A549 (cell line): Measurements from ENCODE around the gene SLFN5. TPM values are rescaled to one million over a fixed set of nuclear protein-coding genes. Genes with fewer than 3 reads are reported as not detected.

Experiments
- ATAC-seq, 2 experiments: fragments of 200-7000 bp in 1 of 2; fragments of >200 bp in 1 of 2; cut with Nextera tagmentation in 1 of 2; cut with Tn5 transposase in 1 of 2; 3 replicates each; pipeline versions ENCODE4 v1.8.0 to v1.9.1; 2018 to 2020; ENCODE audit warnings: mild to moderate bottlenecking in 1 of 2, moderate library complexity in 1 of 2
- CTCF ChIA-PET: fragments of 300-600 bp; sonication (Branson Sonifier 250); formaldehyde crosslinking; extraction: SDS; loops from one replicate; lab custom pipeline; 2021; ENCODE audit warnings: antibody characterized with exemption, inconsistent platforms; lab: Yijun Ruan, JAX
- POLR2A ChIA-PET: fragments of 350-600 bp; formaldehyde crosslinking; extraction: SDS; loops from one replicate; lab custom pipeline; 2021; ENCODE audit warnings: antibody characterized with exemption, inconsistent platforms; lab: Yijun Ruan, JAX
- DNase-seq, 2 experiments: peaks; one replicate each; pipeline versions ENCODE4 v3.0.0 to v3.0.0-alpha.2; 2011 to 2016; ENCODE audit warnings: low read depth in 1 of 2, low spot score in 1 of 2
- FAIRE-seq: peaks from 2 replicates; lab custom pipeline; 2011; peaks lifted over from hg19 to GRCh38; lab: Jason Lieb, UNC
- H3K27ac ChIP-seq, 2 experiments: fragments of >200 bp; sonication (Bioruptor Twin); formaldehyde crosslinking; 3 replicates each; pipeline ENCODE4 v1.5.1; 2016 to 2017
- H3K4me1 ChIP-seq: fragments of >200 bp; sonication (Bioruptor Twin); formaldehyde crosslinking; 3 replicates; pipeline ENCODE4 v1.6.1; 2016
- H3K4me2 ChIP-seq: fragments of >200 bp; sonication (Bioruptor Twin); formaldehyde crosslinking; 3 replicates; pipeline ENCODE4 v1.6.1; 2016
- H3K4me3 ChIP-seq: fragments of >200 bp; sonication (Bioruptor Twin); formaldehyde crosslinking; 3 replicates; pipeline ENCODE4 v1.5.1; 2016
- H3K9me3 ChIP-seq: fragments of >200 bp; sonication (Bioruptor Twin); formaldehyde crosslinking; 3 replicates; pipeline ENCODE4 v1.6.1; 2016
- CBX2 ChIP-seq: fragments of 200-600 bp; sonication (generic); IDR thresholded peaks from 2 replicates; pipeline ENCODE4 v1.6.1; 2016; ENCODE audit warnings: low read depth, mild to moderate bottlenecking, borderline replicate concordance
- CBX8 ChIP-seq: fragments of 200-600 bp; sonication (generic); IDR thresholded peaks from 2 replicates; pipeline ENCODE4 v1.6.1; 2016
- CHD4 ChIP-seq: fragments of 200-600 bp; sonication (generic); IDR thresholded peaks from 2 replicates; pipeline ENCODE4 v1.6.1; 2016; ENCODE audit warnings: antibody characterized with exemption, mild to moderate bottlenecking, borderline replicate concordance
- EP300 ChIP-seq, 2 experiments: fragments of >200 bp; sonication (Bioruptor Twin); formaldehyde crosslinking; IDR thresholded peaks; 2 replicates in 1 of 2; 3 replicates in 1 of 2; pipeline ENCODE4 v1.6.1; 2016 to 2017
- FOSB ChIP-seq: fragments of 250-450 bp; sonication (Bioruptor Pico); IDR thresholded peaks from 2 replicates; pipeline ENCODE4 v1.5.0; 2020; ENCODE audit warnings: mild to moderate bottlenecking, moderate library complexity
- FOXS1 ChIP-seq: fragments of 250-450 bp; sonication (Bioruptor Pico); IDR thresholded peaks from 2 replicates; pipeline ENCODE4 v1.5.0; 2020; ENCODE audit warnings: mild to moderate bottlenecking, moderate library complexity
- GATA3 ChIP-seq: IDR thresholded peaks from 2 replicates; pipeline ENCODE4 v1.6.1; 2012; ENCODE audit warnings: borderline replicate concordance
- HDAC2 ChIP-seq: fragments of 200-600 bp; sonication (generic); IDR thresholded peaks from 2 replicates; pipeline ENCODE4 v1.6.1; 2016
- HOXB5 ChIP-seq: fragments of 250-450 bp; sonication (Bioruptor Pico); IDR thresholded peaks from 2 replicates; pipeline ENCODE4 v1.5.0; 2020; ENCODE audit warnings: mild to moderate bottlenecking, moderate library complexity
- JUN ChIP-seq, 2 experiments: fragments of >200 bp; sonication (Bioruptor Twin); formaldehyde crosslinking; IDR thresholded peaks; 2 replicates in 1 of 2; 3 replicates in 1 of 2; pipeline ENCODE4 v1.6.1; 2016 to 2017
- MAFK ChIP-seq: fragments of 450-650 bp; IDR thresholded peaks from 2 replicates; pipeline ENCODE4 v1.6.1; 2014; ENCODE audit not compliant: partially characterized antibody
- MYC ChIP-seq: IDR thresholded peaks from 2 replicates; pipeline ENCODE4 v1.6.1; 2012; ENCODE audit warnings: mild to moderate bottlenecking, inconsistent platforms, low read length, improper control_type of control experiment, borderline replicate concordance
- RAD21 ChIP-seq, 2 experiments: fragments of >200 bp in 1 of 2; sonication (Bioruptor Twin) in 1 of 2; formaldehyde crosslinking in 1 of 2; IDR thresholded peaks in 1 of 2; conservative IDR thresholded peaks in 1 of 2; 2 replicates in 1 of 2; 3 replicates in 1 of 2; pipeline ENCODE4 v1.6.1; 2012 to 2018; ENCODE audit warnings: inconsistent platforms in 1 of 2
- RARB ChIP-seq: fragments of 250-450 bp; sonication (Bioruptor Pico); IDR thresholded peaks from 2 replicates; pipeline ENCODE4 v1.8.0; 2021; ENCODE audit warnings: mild to moderate bottlenecking, moderate library complexity
- TFCP2L1 ChIP-seq: fragments of 250-450 bp; sonication (Bioruptor Pico); IDR thresholded peaks from 2 replicates; pipeline ENCODE4 v1.5.0; 2021; ENCODE audit warnings: mild to moderate bottlenecking
- ZNF302 ChIP-seq: fragments of 250-450 bp; sonication (Bioruptor Pico); IDR thresholded peaks from 2 replicates; pipeline ENCODE4 v1.9.0; 2021; ENCODE audit warnings: inconsistent platforms, mild to moderate bottlenecking, moderate library complexity
- WGBS: methylation state at CpG from one replicate; pipeline ENCODE4 v1.1.6; 2017; ENCODE audit errors: missing lambda C conversion rate; 5-methylcytosine and 5-hydroxymethylcytosine counted together
- polyA plus RNA-seq, 4 experiments: library from polyadenylated mRNA; depleted of rRNA in 3 of 4; stranded (reverse); fragments of >200 nt; fragmentation: RNase III in 1 of 4; extraction: RNeasy Plus Mini Kit Qiagen cat#74134 plus additional on column Dnase treatment in 1 of 4; gene quantifications; 2 replicates in 3 of 4; 3 replicates in 1 of 4; pipeline ENCODE4 v1.2.3, GENCODE V29; 2011 to 2017
- TF ChIP-seq, protein P1 (sequence below): fragments of 450-650 bp; IDR thresholded peaks from 2 replicates; pipeline ENCODE4 v1.6.1; 2014; ENCODE audit warnings: antibody characterized with exemption
- TF ChIP-seq, protein P2 (sequence below): fragments of >200 bp; sonication (Bioruptor Twin); formaldehyde crosslinking; IDR thresholded peaks from 2 replicates; pipeline ENCODE4 v1.6.1; 2016
- TF ChIP-seq, protein P3 (sequence below): fragments of 250-450 bp; sonication (Bioruptor Pico); IDR thresholded peaks from 2 replicates; pipeline ENCODE4 v1.5.0; 2021; ENCODE audit warnings: mild to moderate bottlenecking, moderate library complexity, borderline replicate concordance
- TF ChIP-seq, protein P4 (sequence below): fragments of >200 bp; sonication (Bioruptor Twin); formaldehyde crosslinking; IDR thresholded peaks from 3 replicates; pipeline ENCODE4 v1.6.1; 2016
- TF ChIP-seq, protein P5 (sequence below): fragments of 200-600 bp; sonication (generic); IDR thresholded peaks from 2 replicates; pipeline ENCODE4 v1.6.1; 2016; ENCODE audit warnings: antibody characterized with exemption, mild to moderate bottlenecking, moderate library complexity
- TF ChIP-seq, protein P6 (sequence below): IDR thresholded peaks from 2 replicates; pipeline ENCODE4 v1.6.1; 2012
- TF ChIP-seq, protein P7 (sequence below): fragments of 150-350 bp; IDR thresholded peaks from 2 replicates; pipeline ENCODE4 v1.6.1; 2014; ENCODE audit warnings: low read depth, mild to moderate bottlenecking, low read length
- TF ChIP-seq, protein P8 (sequence below): fragments of >200 bp; sonication (Bioruptor Twin); formaldehyde crosslinking; IDR thresholded peaks from 3 replicates; pipeline ENCODE4 v1.5.1; 2016

Gene SLFN5
- polyA plus RNA-seq, 2 of the 4 experiments (the other 2 are of a cell fraction), result 1.9 to 33.1 TPM

DNA sequence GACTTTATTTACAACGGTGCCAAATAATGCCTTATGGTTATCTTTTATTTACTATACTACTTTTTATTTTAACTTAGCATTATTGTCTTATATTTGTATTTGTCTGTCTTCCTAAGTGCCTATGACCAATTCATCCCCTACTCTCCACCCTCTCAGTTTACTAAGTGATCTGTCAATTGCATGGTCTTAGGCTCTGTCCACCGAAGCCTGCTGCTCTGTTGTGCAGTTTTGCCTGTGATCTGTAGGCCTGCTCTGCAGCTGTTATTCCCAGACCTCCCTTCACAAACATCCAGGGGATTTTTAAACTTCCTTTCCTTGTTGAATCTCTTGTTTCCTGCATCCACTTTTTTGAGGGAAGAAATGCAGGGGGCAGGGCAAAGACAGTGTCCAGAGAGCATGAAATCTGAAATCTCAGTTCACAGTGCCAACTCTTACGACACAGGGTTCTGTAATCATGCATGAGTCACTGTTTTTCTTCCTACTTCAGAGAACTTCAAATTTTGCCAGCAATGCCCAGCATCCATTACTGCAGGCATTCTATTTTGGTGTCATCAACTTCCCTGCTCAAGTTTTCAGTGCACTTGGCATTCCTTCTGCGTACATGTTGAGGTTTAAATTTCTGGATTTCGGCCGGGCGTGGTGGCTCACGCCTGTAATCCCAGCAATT is 11.4 kb downstream of the SLFN5 start (continued):
- TF ChIP-seq, protein P1, sequence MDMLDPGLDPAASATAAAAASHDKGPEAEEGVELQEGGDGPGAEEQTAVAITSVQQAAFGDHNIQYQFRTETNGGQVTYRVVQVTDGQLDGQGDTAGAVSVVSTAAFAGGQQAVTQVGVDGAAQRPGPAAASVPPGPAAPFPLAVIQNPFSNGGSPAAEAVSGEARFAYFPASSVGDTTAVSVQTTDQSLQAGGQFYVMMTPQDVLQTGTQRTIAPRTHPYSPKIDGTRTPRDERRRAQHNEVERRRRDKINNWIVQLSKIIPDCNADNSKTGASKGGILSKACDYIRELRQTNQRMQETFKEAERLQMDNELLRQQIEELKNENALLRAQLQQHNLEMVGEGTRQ, result no peak
- no peak for TF ChIP-seq MYC
- no peak for TF ChIP-seq CBX8
- TF ChIP-seq, protein P2, sequence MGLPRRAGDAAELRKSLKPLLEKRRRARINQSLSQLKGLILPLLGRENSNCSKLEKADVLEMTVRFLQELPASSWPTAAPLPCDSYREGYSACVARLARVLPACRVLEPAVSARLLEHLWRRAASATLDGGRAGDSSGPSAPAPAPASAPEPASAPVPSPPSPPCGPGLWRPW, result peak; percentile 97
- TF ChIP-seq, protein P3, sequence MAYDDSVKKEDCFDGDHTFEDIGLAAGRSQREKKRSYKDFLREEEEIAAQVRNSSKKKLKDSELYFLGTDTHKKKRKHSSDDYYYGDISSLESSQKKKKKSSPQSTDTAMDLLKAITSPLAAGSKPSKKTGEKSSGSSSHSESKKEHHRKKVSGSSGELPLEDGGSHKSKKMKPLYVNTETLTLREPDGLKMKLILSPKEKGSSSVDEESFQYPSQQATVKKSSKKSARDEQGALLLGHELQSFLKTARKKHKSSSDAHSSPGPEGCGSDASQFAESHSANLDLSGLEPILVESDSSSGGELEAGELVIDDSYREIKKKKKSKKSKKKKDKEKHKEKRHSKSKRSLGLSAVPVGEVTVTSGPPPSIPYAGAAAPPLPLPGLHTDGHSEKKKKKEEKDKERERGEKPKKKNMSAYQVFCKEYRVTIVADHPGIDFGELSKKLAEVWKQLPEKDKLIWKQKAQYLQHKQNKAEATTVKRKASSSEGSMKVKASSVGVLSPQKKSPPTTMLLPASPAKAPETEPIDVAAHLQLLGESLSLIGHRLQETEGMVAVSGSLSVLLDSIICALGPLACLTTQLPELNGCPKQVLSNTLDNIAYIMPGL, result no peak
- TF ChIP-seq, protein P4, sequence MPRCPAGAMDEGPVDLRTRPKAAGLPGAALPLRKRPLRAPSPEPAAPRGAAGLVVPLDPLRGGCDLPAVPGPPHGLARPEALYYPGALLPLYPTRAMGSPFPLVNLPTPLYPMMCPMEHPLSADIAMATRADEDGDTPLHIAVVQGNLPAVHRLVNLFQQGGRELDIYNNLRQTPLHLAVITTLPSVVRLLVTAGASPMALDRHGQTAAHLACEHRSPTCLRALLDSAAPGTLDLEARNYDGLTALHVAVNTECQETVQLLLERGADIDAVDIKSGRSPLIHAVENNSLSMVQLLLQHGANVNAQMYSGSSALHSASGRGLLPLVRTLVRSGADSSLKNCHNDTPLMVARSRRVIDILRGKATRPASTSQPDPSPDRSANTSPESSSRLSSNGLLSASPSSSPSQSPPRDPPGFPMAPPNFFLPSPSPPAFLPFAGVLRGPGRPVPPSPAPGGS, result peak; percentile 97; the same call in 1 of the 3 replicates
- no peak for TF ChIP-seq FOXS1
- TF ChIP-seq RAD21 (conservative IDR thresholded peaks at IDR 0.05 in 1 of 2, IDR thresholded peaks at IDR 0.05 in 1 of 2), result peak; percentile 35 to 64
- TF ChIP-seq FOSB (CRISPR knock-in tag), result no peak
- peak; percentile 56 for TF ChIP-seq MAFK
- TF ChIP-seq, protein P5, sequence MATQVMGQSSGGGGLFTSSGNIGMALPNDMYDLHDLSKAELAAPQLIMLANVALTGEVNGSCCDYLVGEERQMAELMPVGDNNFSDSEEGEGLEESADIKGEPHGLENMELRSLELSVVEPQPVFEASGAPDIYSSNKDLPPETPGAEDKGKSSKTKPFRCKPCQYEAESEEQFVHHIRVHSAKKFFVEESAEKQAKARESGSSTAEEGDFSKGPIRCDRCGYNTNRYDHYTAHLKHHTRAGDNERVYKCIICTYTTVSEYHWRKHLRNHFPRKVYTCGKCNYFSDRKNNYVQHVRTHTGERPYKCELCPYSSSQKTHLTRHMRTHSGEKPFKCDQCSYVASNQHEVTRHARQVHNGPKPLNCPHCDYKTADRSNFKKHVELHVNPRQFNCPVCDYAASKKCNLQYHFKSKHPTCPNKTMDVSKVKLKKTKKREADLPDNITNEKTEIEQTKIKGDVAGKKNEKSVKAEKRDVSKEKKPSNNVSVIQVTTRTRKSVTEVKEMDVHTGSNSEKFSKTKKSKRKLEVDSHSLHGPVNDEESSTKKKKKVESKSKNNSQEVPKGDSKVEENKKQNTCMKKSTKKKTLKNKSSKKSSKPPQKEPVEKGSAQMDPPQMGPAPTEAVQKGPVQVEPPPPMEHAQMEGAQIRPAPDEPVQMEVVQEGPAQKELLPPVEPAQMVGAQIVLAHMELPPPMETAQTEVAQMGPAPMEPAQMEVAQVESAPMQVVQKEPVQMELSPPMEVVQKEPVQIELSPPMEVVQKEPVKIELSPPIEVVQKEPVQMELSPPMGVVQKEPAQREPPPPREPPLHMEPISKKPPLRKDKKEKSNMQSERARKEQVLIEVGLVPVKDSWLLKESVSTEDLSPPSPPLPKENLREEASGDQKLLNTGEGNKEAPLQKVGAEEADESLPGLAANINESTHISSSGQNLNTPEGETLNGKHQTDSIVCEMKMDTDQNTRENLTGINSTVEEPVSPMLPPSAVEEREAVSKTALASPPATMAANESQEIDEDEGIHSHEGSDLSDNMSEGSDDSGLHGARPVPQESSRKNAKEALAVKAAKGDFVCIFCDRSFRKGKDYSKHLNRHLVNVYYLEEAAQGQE, result no peak
- TF ChIP-seq, protein P6, sequence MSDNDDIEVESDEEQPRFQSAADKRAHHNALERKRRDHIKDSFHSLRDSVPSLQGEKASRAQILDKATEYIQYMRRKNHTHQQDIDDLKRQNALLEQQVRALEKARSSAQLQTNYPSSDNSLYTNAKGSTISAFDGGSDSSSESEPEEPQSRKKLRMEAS, result peak; percentile 83
- no peak for TF ChIP-seq RARB (CRISPR knock-in tag)
- TF ChIP-seq GATA3, result peak; percentile 97
- 0 out of 2 replicates have a peak, but pooled peaks have one; percentile 84 for TF ChIP-seq CHD4
- TF ChIP-seq, all 56 proteins: peak for 17

DNA sequence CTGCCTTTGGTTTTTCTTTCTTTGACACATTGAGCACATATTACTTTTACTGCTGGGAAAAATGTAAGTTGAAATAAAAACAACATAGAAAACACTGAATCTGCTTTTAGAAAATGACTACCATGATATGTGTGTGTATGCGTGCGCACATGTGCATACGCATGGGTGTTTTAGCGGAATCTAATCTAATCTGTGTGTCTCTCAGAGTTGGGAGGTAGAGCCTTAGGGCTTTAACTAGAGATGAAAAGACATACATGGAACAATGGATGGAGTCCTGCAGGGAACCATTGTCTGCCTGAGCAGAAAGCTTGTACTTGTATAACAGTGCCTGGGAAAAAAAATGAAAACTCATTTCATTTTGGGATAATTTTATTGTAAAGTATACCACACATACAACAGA is 12.4 kb downstream of the SLFN5 start:
- ATAC-seq (no peak), FAIRE-seq (no peak), DNase-seq (no peak)
- 94% methylated on average over 4 of the region's 4 CpGs for WGBS
- TF ChIP-seq CBX2 (no peak), ZNF302 (no peak), TFCP2L1 (CRISPR knock-in tag) (no peak), HOXB5 (no peak), EP300 (IDR thresholded peaks at IDR 0.05) (no peak), HDAC2 (no peak), JUN (IDR thresholded peaks at IDR 0.05) (no peak), MAFK (no peak)
- TF ChIP-seq, protein P6, result no peak
- TF ChIP-seq, protein P2, result no peak
- TF ChIP-seq, protein P7, sequence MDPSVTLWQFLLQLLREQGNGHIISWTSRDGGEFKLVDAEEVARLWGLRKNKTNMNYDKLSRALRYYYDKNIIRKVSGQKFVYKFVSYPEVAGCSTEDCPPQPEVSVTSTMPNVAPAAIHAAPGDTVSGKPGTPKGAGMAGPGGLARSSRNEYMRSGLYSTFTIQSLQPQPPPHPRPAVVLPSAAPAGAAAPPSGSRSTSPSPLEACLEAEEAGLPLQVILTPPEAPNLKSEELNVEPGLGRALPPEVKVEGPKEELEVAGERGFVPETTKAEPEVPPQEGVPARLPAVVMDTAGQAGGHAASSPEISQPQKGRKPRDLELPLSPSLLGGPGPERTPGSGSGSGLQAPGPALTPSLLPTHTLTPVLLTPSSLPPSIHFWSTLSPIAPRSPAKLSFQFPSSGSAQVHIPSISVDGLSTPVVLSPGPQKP, result no peak
- TF ChIP-seq, protein P8, sequence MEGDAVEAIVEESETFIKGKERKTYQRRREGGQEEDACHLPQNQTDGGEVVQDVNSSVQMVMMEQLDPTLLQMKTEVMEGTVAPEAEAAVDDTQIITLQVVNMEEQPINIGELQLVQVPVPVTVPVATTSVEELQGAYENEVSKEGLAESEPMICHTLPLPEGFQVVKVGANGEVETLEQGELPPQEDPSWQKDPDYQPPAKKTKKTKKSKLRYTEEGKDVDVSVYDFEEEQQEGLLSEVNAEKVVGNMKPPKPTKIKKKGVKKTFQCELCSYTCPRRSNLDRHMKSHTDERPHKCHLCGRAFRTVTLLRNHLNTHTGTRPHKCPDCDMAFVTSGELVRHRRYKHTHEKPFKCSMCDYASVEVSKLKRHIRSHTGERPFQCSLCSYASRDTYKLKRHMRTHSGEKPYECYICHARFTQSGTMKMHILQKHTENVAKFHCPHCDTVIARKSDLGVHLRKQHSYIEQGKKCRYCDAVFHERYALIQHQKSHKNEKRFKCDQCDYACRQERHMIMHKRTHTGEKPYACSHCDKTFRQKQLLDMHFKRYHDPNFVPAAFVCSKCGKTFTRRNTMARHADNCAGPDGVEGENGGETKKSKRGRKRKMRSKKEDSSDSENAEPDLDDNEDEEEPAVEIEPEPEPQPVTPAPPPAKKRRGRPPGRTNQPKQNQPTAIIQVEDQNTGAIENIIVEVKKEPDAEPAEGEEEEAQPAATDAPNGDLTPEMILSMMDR, result no peak
- peaks cover 8% of the 10 kb centered on the region; the same call in 2 of the 3 replicates for H3K9me3 ChIP-seq
- H3K4me2 ChIP-seq, result no peak overlapping the region; the same call in 2 of the 3 replicates
- peak overlapping the region in 1 of 2 experiments; percentile 49; a peak in 2 of 6 replicates for H3K27ac ChIP-seq
- ChIA-PET CTCF (interaction anchor here (0.8 to 2.3 kb wide), 3 partner anchors 13 to 284 kb away, joined by 3 to 9 read pairs (median 4); partner anchors contain the start of gene SLFN5), POLR2A (no interaction called here)
- no peak overlapping the region for H3K4me3 ChIP-seq
- peaks cover 45% of the 10 kb centered on the region for H3K4me1 ChIP-seq
